HUES48 (cell line): ENCODE measurements around the gene EEIG2.

Source experiments
- H3K27ac ChIP-seq: one replicate; pipeline ENCODE4 v1.7.0; 2013; ENCODE audit warnings: low read depth, low read length, inconsistent platforms
- H3K27me3 ChIP-seq: 2 replicates; pipeline ENCODE4 v1.6.1; 2013; ENCODE audit warnings: mild to moderate bottlenecking, low read length; ENCODE audit not compliant: control insufficient read depth, insufficient read depth
- H3K36me3 ChIP-seq: 2 replicates; pipeline ENCODE4 v1.6.1; 2013; ENCODE audit warnings: low read length; ENCODE audit not compliant: control insufficient read depth, insufficient read depth
- H3K4me1 ChIP-seq: 2 replicates; pipeline ENCODE4 v1.6.1; 2013; ENCODE audit warnings: mild to moderate bottlenecking, low read length; ENCODE audit not compliant: control insufficient read depth, insufficient read depth
- H3K4me3 ChIP-seq: 2 replicates; pipeline ENCODE4 v1.5.1; 2013; ENCODE audit warnings: mild to moderate bottlenecking, low read depth, low read length
- H3K9ac ChIP-seq: 2 replicates; pipeline ENCODE4 v1.6.1; 2013; ENCODE audit warnings: mild to moderate bottlenecking, low read depth, low read length, moderate library complexity
- H3K9me3 ChIP-seq: 2 replicates; pipeline ENCODE4 v1.6.1; 2013; ENCODE audit warnings: low read length; ENCODE audit not compliant: control insufficient read depth, insufficient read depth

Gene EEIG2

DNA sequence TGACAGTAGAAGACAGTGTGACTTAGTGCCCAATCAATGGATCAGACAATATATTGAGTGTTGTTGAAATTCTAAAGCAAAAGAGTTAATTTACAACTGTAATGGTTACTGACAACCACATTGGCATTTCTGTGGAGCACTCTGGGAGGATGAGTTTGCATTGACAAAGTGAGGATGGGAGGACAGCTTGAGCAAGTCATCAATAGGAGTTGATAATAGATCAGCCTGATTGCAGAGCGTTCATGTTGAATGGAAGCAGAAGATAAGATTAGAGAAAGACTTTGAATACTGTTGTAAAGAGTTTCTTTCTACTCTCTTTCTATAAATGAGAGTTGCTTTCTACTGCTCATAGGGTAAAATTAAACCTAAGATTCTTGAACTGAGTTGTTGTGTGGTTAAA is 3.9 kb downstream of the EEIG2 start:
- Histone ChIP-seq H3K27ac (no peak overlapping the region), H3K27me3 (no peaks in the 10 kb centered on the region), H3K4me3 (no peak overlapping the region), H3K36me3 (no peaks in the 10 kb centered on the region), H3K4me1 (peaks cover 25% of the 10 kb centered on the region), H3K9me3 (no peaks in the 10 kb centered on the region), H3K9ac (no peak overlapping the region)

GRCh38 chr1:108565081-108565480 is 5.2 kb downstream of the EEIG2 start:
- Histone ChIP-seq H3K4me3 (no peak overlapping the region), H3K36me3 (no peaks in the 10 kb centered on the region), H3K27me3 (no peaks in the 10 kb centered on the region), H3K9me3 (no peaks in the 10 kb centered on the region), H3K9ac (no peak overlapping the region), H3K27ac (no peak overlapping the region), H3K4me1 (peaks cover 24% of the 10 kb centered on the region)

GRCh38 chr1:108565512-108565911 is 5.6 kb downstream of the EEIG2 start:
- Histone ChIP-seq H3K36me3 (no peaks in the 10 kb centered on the region), H3K4me1 (peaks cover 24% of the 10 kb centered on the region), H3K4me3 (no peak overlapping the region), H3K27ac (no peak overlapping the region), H3K9ac (no peak overlapping the region), H3K9me3 (no peaks in the 10 kb centered on the region), H3K27me3 (no peaks in the 10 kb centered on the region)

- Histone ChIP-seq H3K27ac (no peak overlapping the region), H3K9ac (no peak overlapping the region), H3K27me3 (no peaks in the 10 kb centered on the region), H3K4me3 (no peak overlapping the region), H3K4me1 (peaks cover 10% of the 10 kb centered on the region; the same call in 1 of the 2 replicates), H3K9me3 (no peaks in the 10 kb centered on the region), H3K36me3 (no peaks in the 10 kb centered on the region)
Measured at GRCh38 chr1:108568589-108568988, 8.7 kb downstream of the EEIG2 start.

GRCh38 chr1:108569097-108569728 is 9.3 kb downstream of the EEIG2 start:
- no peak overlapping the region for H3K27ac ChIP-seq
- H3K4me1 ChIP-seq = 0 out of 2 replicates have a peak, but pooled peaks cover 6% of the 10 kb centered on the region
- no peak overlapping the region for H3K4me3 ChIP-seq
- H3K36me3 ChIP-seq = no peaks in the 10 kb centered on the region
- no peak overlapping the region for H3K9ac ChIP-seq
- no peaks in the 10 kb centered on the region for H3K27me3 ChIP-seq
- H3K9me3 ChIP-seq = no peaks in the 10 kb centered on the region

- no peak overlapping the region for H3K27ac ChIP-seq
- no peaks in the 10 kb centered on the region for H3K36me3 ChIP-seq
- H3K4me1 ChIP-seq = 0 out of 2 replicates have a peak, but pooled peaks cover 6% of the 10 kb centered on the region
Measured at GRCh38 chr1:108570128-108570527, 10.2 kb downstream of the EEIG2 start.

DNA sequence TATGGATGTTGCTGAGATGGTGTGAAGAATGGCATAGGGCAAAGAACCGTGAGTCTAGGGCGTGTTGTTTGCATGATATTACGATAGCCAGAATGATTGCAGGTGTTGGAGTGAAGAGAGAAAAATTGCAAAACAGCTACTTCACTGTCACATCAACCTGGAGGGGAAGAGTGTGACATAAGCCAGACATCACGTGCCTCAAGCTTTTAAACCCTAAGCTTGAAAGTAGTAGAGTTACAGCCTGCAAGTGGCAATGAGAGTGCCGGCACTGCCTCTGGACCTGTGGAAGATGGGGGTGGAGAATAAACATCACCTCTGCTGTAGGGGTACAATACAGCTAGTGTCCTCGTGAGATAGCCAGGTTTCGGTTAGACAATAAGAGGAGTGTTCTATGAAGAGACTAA is 11.1 kb downstream of the EEIG2 start:
- Histone ChIP-seq H3K27ac (no peak overlapping the region), H3K9ac (no peak overlapping the region), H3K9me3 (no peaks in the 10 kb centered on the region), H3K4me3 (no peak overlapping the region), H3K36me3 (no peaks in the 10 kb centered on the region), H3K27me3 (no peaks in the 10 kb centered on the region), H3K4me1 (0 out of 2 replicates have a peak, but pooled peaks cover 6% of the 10 kb centered on the region)

More at GRCh38 chr1:108570128-108570527, 10.2 kb downstream of the EEIG2 start:
- Histone ChIP-seq H3K27me3 (no peaks in the 10 kb centered on the region), H3K9me3 (no peaks in the 10 kb centered on the region), H3K9ac (no peak overlapping the region), H3K4me3 (no peak overlapping the region)

GRCh38 chr1:108572182-108572581 is 12.3 kb downstream of the EEIG2 start:
- H3K9ac ChIP-seq = no peak overlapping the region
- 0 out of 2 replicates have a peak, but pooled peaks cover 6% of the 10 kb centered on the region for H3K4me1 ChIP-seq
- H3K27ac ChIP-seq = no peak overlapping the region
- H3K9me3 ChIP-seq = no peaks in the 10 kb centered on the region
- H3K36me3 ChIP-seq = no peaks in the 10 kb centered on the region
- H3K4me3 ChIP-seq = no peak overlapping the region
- H3K27me3 ChIP-seq = no peaks in the 10 kb centered on the region

DNA sequence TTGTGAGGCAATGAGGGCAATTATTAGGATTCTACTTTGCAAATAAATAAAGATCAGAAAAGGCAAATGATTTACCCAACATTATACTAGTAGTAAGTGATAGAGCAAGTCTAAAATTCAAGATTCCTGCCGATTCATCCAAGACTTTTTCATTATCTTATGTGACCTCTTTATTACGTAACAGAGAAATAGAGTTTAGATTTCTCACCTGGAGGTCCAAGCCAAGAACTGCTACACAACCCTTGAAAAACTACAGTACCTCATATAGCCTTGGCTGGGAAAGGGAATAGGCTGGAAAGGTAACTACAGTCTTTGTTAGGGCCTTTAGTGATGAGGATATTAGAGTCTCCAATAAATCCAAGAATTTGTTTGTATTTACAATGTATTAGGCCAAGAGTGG is 13.3 kb downstream of the EEIG2 start:
- Histone ChIP-seq H3K4me3 (no peak overlapping the region), H3K4me1 (0 out of 2 replicates have a peak, but pooled peaks cover 6% of the 10 kb centered on the region), H3K27me3 (no peaks in the 10 kb centered on the region), H3K27ac (no peak overlapping the region), H3K9me3 (no peaks in the 10 kb centered on the region), H3K9ac (no peak overlapping the region), H3K36me3 (no peaks in the 10 kb centered on the region)

- H3K27me3 ChIP-seq = no peaks in the 10 kb centered on the region
- H3K4me1 ChIP-seq = 0 out of 2 replicates have a peak, but pooled peaks cover 6% of the 10 kb centered on the region
- no peak overlapping the region for H3K4me3 ChIP-seq
- no peak overlapping the region for H3K9ac ChIP-seq
- H3K27ac ChIP-seq = no peak overlapping the region
- no peaks in the 10 kb centered on the region for H3K9me3 ChIP-seq
- no peaks in the 10 kb centered on the region for H3K36me3 ChIP-seq
Measured at GRCh38 chr1:108574008-108574407, 14.1 kb downstream of the EEIG2 start.

DNA sequence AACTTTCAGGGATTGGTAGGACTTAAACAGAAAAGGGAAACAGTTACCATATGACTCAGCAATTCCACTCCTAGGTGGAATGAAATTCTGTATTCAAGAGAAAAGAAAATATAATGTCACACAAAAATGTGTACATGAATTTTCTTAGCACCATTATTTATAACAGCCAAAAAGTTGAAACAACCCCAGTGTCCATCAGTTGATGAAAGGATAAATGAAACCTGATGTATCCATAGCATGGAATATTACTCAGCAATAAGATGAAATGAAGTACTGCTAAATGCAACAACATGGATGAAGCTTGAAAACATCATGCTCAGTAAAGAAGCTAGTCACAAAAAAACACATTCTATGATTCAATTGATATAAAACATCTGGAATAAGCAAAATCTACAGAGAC is 15.5 kb downstream of the EEIG2 start:
- peaks cover 8% of the 10 kb centered on the region; the same call in 1 of the 2 replicates for H3K9me3 ChIP-seq
- no peak overlapping the region for H3K4me3 ChIP-seq
- no peaks in the 10 kb centered on the region for H3K36me3 ChIP-seq
- H3K27ac ChIP-seq = no peak overlapping the region
- no peaks in the 10 kb centered on the region for H3K4me1 ChIP-seq
- H3K9ac ChIP-seq = no peak overlapping the region
- no peaks in the 10 kb centered on the region for H3K27me3 ChIP-seq
